Neuronal stem cell (in vitro differentiated cells): ENCODE data around the gene DYNLT3.

Experiments
- DNase-seq: peaks from one replicate; pipeline ENCODE4 v3.0.0-alpha.2; 2013; ENCODE audit warnings: low spot score
- H2AFZ ChIP-seq: one replicate; pipeline ENCODE4 v1.6.1; 2013; ENCODE audit warnings: mild to moderate bottlenecking, low read length, inconsistent platforms
- H2AK5ac ChIP-seq: 2 replicates; pipeline ENCODE4 v1.6.1; 2013; ENCODE audit warnings: low read depth, mild to moderate bottlenecking, inconsistent platforms, low read length, moderate library complexity, mixed read lengths
- H2BK120ac ChIP-seq: 2 replicates; pipeline ENCODE4 v1.6.1; 2013; ENCODE audit warnings: low read depth, mild to moderate bottlenecking, inconsistent platforms, low read length, moderate library complexity, mixed read lengths
- H2BK12ac ChIP-seq: one replicate; pipeline ENCODE4 v1.6.1; 2013; ENCODE audit warnings: low read length, inconsistent platforms
- H2BK15ac ChIP-seq: 2 replicates; pipeline ENCODE4 v1.6.1; 2013; ENCODE audit warnings: mild to moderate bottlenecking, low read length, inconsistent platforms, mixed read lengths
- H2BK5ac ChIP-seq: one replicate; pipeline ENCODE4 v1.6.1; 2013; ENCODE audit warnings: inconsistent platforms, mild to moderate bottlenecking, low read length, moderate library complexity
- H3K14ac ChIP-seq: one replicate; pipeline ENCODE4 v1.6.1; 2013; ENCODE audit warnings: low read length, inconsistent platforms
- H3K18ac ChIP-seq: 2 replicates; pipeline ENCODE4 v1.6.1; 2013; ENCODE audit warnings: low read length, inconsistent platforms
- H3K23ac ChIP-seq: 2 replicates; pipeline ENCODE4 v1.6.1; 2013; ENCODE audit warnings: low read depth, mild to moderate bottlenecking, mixed read lengths, low read length, inconsistent platforms; ENCODE audit not compliant: poor library complexity
- H3K27ac ChIP-seq: replicated peaks from 3 replicates; pipeline ENCODE4 v1.5.1; 2013; ENCODE audit warnings: low read length, inconsistent platforms
- H3K27me3 ChIP-seq, 3 experiments: 2 replicates each; pipeline ENCODE4 v1.6.1; 2013; ENCODE audit warnings: low read length in 3 of 3, mild to moderate bottlenecking in 2 of 3, inconsistent platforms in 1 of 3, low read depth in 1 of 3, mixed read lengths in 1 of 3, moderate library complexity in 1 of 3; ENCODE audit not compliant: control insufficient read depth in 3 of 3, insufficient read depth in 3 of 3
- H3K36me3 ChIP-seq, 2 donors: replicated peaks in 1 of 2; 2 replicates each; pipeline ENCODE4 v1.6.1; 2013; ENCODE audit warnings: low read length in 2 of 2; ENCODE audit not compliant: control insufficient read depth in 2 of 2, insufficient read depth in 2 of 2
- H3K4ac ChIP-seq: 2 replicates; pipeline ENCODE4 v1.6.1; 2013; ENCODE audit warnings: inconsistent platforms, mild to moderate bottlenecking, low read length, moderate library complexity
- H3K4me1 ChIP-seq, 2 donors: 1 replicate in 1 of 2; 2 replicates in 1 of 2; pipeline ENCODE4 v1.6.1; 2013; ENCODE audit warnings: low read length in 2 of 2, low read depth in 1 of 2; ENCODE audit not compliant: control insufficient read depth in 2 of 2, insufficient read depth in 1 of 2
- H3K4me2 ChIP-seq: one replicate; pipeline ENCODE4 v1.6.1; 2013; ENCODE audit warnings: mild to moderate bottlenecking, low read length, inconsistent platforms; ENCODE audit not compliant: insufficient read depth, poor library complexity, severe bottlenecking
- H3K4me3 ChIP-seq, 2 donors: 2 replicates each; pipeline ENCODE4 v1.5.1; 2013; ENCODE audit warnings: low read length in 2 of 2, mild to moderate bottlenecking in 2 of 2, inconsistent platforms in 1 of 2, moderate library complexity in 1 of 2
- H3K79me1 ChIP-seq: one replicate; pipeline ENCODE4 v1.6.1; 2013; ENCODE audit warnings: low read depth, mild to moderate bottlenecking, inconsistent platforms, low read length, moderate library complexity
- H3K9ac ChIP-seq: one replicate; pipeline ENCODE4 v1.6.1; 2013; ENCODE audit warnings: mild to moderate bottlenecking, low read depth, low read length, inconsistent platforms; ENCODE audit not compliant: poor library complexity
- H3K9me3 ChIP-seq, 2 donors: replicated peaks in 1 of 2; 2 replicates each; pipeline versions ENCODE3 to v1.6.1; 2013; ENCODE audit warnings: low read length in 2 of 2, mild to moderate bottlenecking in 2 of 2, inconsistent platforms in 1 of 2, low read depth in 1 of 2, mixed read lengths in 1 of 2, moderate library complexity in 1 of 2; ENCODE audit not compliant: control insufficient read depth in 2 of 2, insufficient read depth in 1 of 2
- H4K8ac ChIP-seq: one replicate; pipeline ENCODE4 v1.6.1; 2013; ENCODE audit warnings: low read depth, mild to moderate bottlenecking, inconsistent platforms, low read length, moderate library complexity
- H4K91ac ChIP-seq: one replicate; pipeline ENCODE4 v1.6.1; 2013; ENCODE audit warnings: low read length, low read depth, mild to moderate bottlenecking, inconsistent platforms; ENCODE audit not compliant: poor library complexity
- WGBS, 2 donors: extraction: QIAGEN DNeasy Blood & Tissue Kit; methylation state at CpG; one replicate each; pipeline ENCODE4 v1.1.7; 2013; ENCODE audit warnings: missing lambda C conversion rate in 2 of 2, mixed read lengths in 1 of 2; ENCODE audit not compliant: insufficient read length in 2 of 2, insufficient replicate concordance in 1 of 2; ENCODE audit errors: extremely low coverage in 2 of 2; 5-methylcytosine and 5-hydroxymethylcytosine counted together

DYNLT3 gene

GRCh38 chrX:37876716-37877115, 29.3 kb upstream of the DYNLT3 start:
- Histone ChIP-seq H3K79me1 (no peaks in the 10 kb centered on the region), H2BK12ac (no peak overlapping the region), H3K14ac (no peak overlapping the region), H2AFZ (no peak overlapping the region), H3K36me3 (no peaks in the 10 kb centered on the region), H3K18ac (no peak overlapping the region), H2BK5ac (no peak overlapping the region), H3K4me3 (no peak overlapping the region), H3K9ac (no peak overlapping the region), H3K4ac (no peak overlapping the region), H3K27me3 (no peaks in the 10 kb centered on the region), H4K8ac (no peak overlapping the region), H2BK15ac (no peak overlapping the region), H2BK120ac (no peak overlapping the region), H2AK5ac (no peak overlapping the region), H4K91ac (no peak overlapping the region), H3K9me3 (no peaks in the 10 kb centered on the region), H3K4me2 (no peak overlapping the region), H3K23ac (no peak overlapping the region), H3K27ac (no peak overlapping the region), H3K4me1 (peaks cover 0 to 2% of the 10 kb centered on the region in 2 donors)
- DNase-seq, result no peak
- no CpG with 5 or more reads among the region's 4 CpGs for WGBS, 2 donors

DNA sequence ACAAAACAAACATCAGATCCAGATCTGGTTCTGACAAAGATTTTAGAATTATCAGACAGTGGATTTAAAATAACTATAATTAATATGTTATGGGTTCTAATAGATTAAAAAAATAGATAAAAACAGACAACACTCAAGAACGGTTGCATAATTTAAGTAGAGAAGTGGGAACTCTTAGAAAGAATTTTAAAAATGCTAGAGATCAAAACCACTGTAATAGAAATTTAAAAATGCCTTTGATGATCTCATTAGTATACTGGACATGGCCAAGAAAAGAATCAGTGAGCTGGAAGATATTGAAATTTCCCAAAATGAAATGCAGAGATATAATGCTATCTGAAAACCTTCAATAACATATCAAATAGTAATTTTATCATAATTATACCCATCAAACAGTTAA, 28.3 kb upstream of the DYNLT3 start:
- Histone ChIP-seq H3K79me1 (no peaks in the 10 kb centered on the region), H3K18ac (no peak overlapping the region), H3K4me1 (peaks cover 0 to 2% of the 10 kb centered on the region in 2 donors), H3K27ac (no peak overlapping the region), H2BK15ac (no peak overlapping the region), H2BK120ac (no peak overlapping the region), H4K91ac (no peak overlapping the region), H2BK12ac (no peak overlapping the region), H2AFZ (no peak overlapping the region), H3K4me3 (no peak overlapping the region), H2AK5ac (no peak overlapping the region), H3K4ac (no peak overlapping the region), H3K23ac (no peak overlapping the region), H2BK5ac (no peak overlapping the region), H3K36me3 (no peaks in the 10 kb centered on the region), H3K9me3 (no peaks in the 10 kb centered on the region), H3K14ac (no peak overlapping the region), H3K27me3 (no peaks in the 10 kb centered on the region), H4K8ac (no peak overlapping the region), H3K4me2 (no peak overlapping the region), H3K9ac (no peak overlapping the region)
- no peak for DNase-seq
- no CpG with 5 or more reads among the region's 1 CpG for WGBS, 2 donors

GRCh38 chrX:37873220-37873619, 25.8 kb upstream of the DYNLT3 start:
- no peaks in the 10 kb centered on the region for H3K36me3 ChIP-seq
- WGBS, 2 donors, result no CpG with 5 or more reads among the region's 1 CpG

GRCh38 chrX:37872303-37872655, 24.9 kb upstream of the DYNLT3 start:
- no peak overlapping the region for H2BK15ac ChIP-seq
- no CpG with 5 or more reads among the region's 1 CpG for WGBS, 2 donors

More at GRCh38 chrX:37873220-37873619, 25.8 kb upstream of the DYNLT3 start:
- no peak overlapping the region for H3K14ac ChIP-seq
- no peak overlapping the region for H2BK15ac ChIP-seq
- no peak overlapping the region for H3K27ac ChIP-seq
- H3K9me3 ChIP-seq, result no peaks in the 10 kb centered on the region
- H4K8ac ChIP-seq, result no peak overlapping the region
- H3K4me1 ChIP-seq, result peaks cover 0 to 2% of the 10 kb centered on the region in 2 donors
- H2BK12ac ChIP-seq, result no peak overlapping the region
- no peak overlapping the region for H2AK5ac ChIP-seq
- DNase-seq, result no peak
- no peak overlapping the region for H3K4ac ChIP-seq
- no peak overlapping the region for H4K91ac ChIP-seq
- no peak overlapping the region for H2AFZ ChIP-seq
- no peak overlapping the region for H3K23ac ChIP-seq
- H3K9ac ChIP-seq, result no peak overlapping the region
- no peaks in the 10 kb centered on the region for H3K27me3 ChIP-seq
- H3K4me2 ChIP-seq, result no peak overlapping the region
- H3K18ac ChIP-seq, result no peak overlapping the region
- no peak overlapping the region for H2BK120ac ChIP-seq
- H2BK5ac ChIP-seq, result no peak overlapping the region
- no peak overlapping the region for H3K4me3 ChIP-seq
- H3K79me1 ChIP-seq, result no peaks in the 10 kb centered on the region

More at GRCh38 chrX:37872303-37872655, 24.9 kb upstream of the DYNLT3 start:
- H3K4me3 ChIP-seq, result no peak overlapping the region
- no peak overlapping the region for H3K27ac ChIP-seq
- H3K18ac ChIP-seq, result no peak overlapping the region
- no peak overlapping the region for H3K4ac ChIP-seq
- no peak overlapping the region for H3K4me2 ChIP-seq
- H3K14ac ChIP-seq, result no peak overlapping the region
- no peak overlapping the region for H2BK5ac ChIP-seq
- peaks cover 0 to 2% of the 10 kb centered on the region in 2 donors for H3K4me1 ChIP-seq
- no peak overlapping the region for H4K8ac ChIP-seq
- no peak overlapping the region for H2AK5ac ChIP-seq
- no peak overlapping the region for H2BK12ac ChIP-seq
- H2BK120ac ChIP-seq, result no peak overlapping the region
- no peaks in the 10 kb centered on the region for H3K27me3 ChIP-seq
- DNase-seq, result no peak
- no peak overlapping the region for H2AFZ ChIP-seq
- no peaks in the 10 kb centered on the region for H3K79me1 ChIP-seq
- no peak overlapping the region for H3K9ac ChIP-seq
- H4K91ac ChIP-seq, result no peak overlapping the region
- no peak overlapping the region for H3K23ac ChIP-seq
- H3K9me3 ChIP-seq, result no peaks in the 10 kb centered on the region
- H3K36me3 ChIP-seq, result no peaks in the 10 kb centered on the region
